ENCODE measurements around the gene LRRC32. TPM values are rescaled to one million over a fixed set of nuclear protein-coding genes. Genes with fewer than 3 reads are reported as not detected.
"Not testable (repeated sequence)": the region's sequence is repeated elsewhere in the genome, so short reads cannot be mapped to it uniquely, and the experiment has no call there.

The LRRC32 gene
- total RNA-seq, 1 donor: 3.0 TPM

GRCh38 chr11:76617553-76618265 is 52.8 kb downstream of the LRRC32 start:
- Histone ChIP-seq H3K4me3 (ENCODE audit: low read length) (no peak overlapping the region), H3K4me1 (ENCODE audit: insufficient read depth, low read length) (no peaks in the 10 kb centered on the region), H3K27me3 (ENCODE audit: insufficient read depth, low read length) (no peaks in the 10 kb centered on the region), H3K9me3 (ENCODE audit: low read depth, low read length) (no peaks in the 10 kb centered on the region)

GRCh38 chr11:76616676-76617552 is 53.6 kb downstream of the LRRC32 start:
- H3K9me3 ChIP-seq (ENCODE audit: low read depth, low read length): no peaks in the 10 kb centered on the region
- H3K27me3 ChIP-seq (ENCODE audit: insufficient read depth, low read length): no peaks in the 10 kb centered on the region
- H3K4me1 ChIP-seq (ENCODE audit: insufficient read depth, low read length): no peaks in the 10 kb centered on the region
- H3K4me3 ChIP-seq (ENCODE audit: low read length): no peak overlapping the region

DNA sequence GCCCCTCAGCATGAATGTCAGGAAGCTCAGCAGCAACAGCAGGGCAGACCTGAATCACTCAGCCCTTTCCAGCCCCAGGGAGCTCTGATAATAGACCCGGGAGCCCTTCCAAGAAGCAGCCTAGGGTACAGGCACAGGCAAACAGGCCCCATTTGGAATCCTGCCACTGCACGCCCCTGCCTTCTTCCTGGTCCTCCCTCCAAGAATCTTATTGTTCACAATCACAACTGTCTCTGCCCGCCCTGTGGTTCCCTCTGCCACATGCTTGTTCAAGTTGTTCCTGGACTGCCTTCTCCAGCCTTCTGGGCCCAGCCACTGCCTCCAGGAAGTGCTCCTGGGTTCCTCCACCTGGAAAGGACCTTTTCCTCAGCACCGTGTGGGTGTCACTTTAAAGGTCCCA is 54.6 kb downstream of the LRRC32 start:
- Histone ChIP-seq H3K4me1 (ENCODE audit: insufficient read depth, low read length) (no peaks in the 10 kb centered on the region), H3K27me3 (ENCODE audit: insufficient read depth, low read length) (no peaks in the 10 kb centered on the region), H3K9me3 (ENCODE audit: low read depth, low read length) (no peaks in the 10 kb centered on the region), H3K4me3 (ENCODE audit: low read length) (no peak overlapping the region)

GRCh38 chr11:76614471-76615179 is 55.9 kb downstream of the LRRC32 start:
- no peaks in the 10 kb centered on the region for H3K27me3 ChIP-seq (ENCODE audit: insufficient read depth, low read length)
- no peaks in the 10 kb centered on the region for H3K9me3 ChIP-seq (ENCODE audit: low read depth, low read length)
- H3K4me1 ChIP-seq (ENCODE audit: insufficient read depth, low read length): no peaks in the 10 kb centered on the region
- H3K4me3 ChIP-seq (ENCODE audit: low read length): no peak overlapping the region

- no peaks in the 10 kb centered on the region for H3K9me3 ChIP-seq (ENCODE audit: low read depth, low read length)
- no peak overlapping the region for H3K4me3 ChIP-seq (ENCODE audit: low read length)
- H3K4me1 ChIP-seq (ENCODE audit: insufficient read depth, low read length): no peaks in the 10 kb centered on the region
- H3K27me3 ChIP-seq (ENCODE audit: insufficient read depth, low read length): no peaks in the 10 kb centered on the region
Measured at GRCh38 chr11:76613901-76614300, 56.6 kb downstream of the LRRC32 start.

GRCh38 chr11:76612226-76612625 is 58.3 kb downstream of the LRRC32 start:
- Histone ChIP-seq H3K9me3 (ENCODE audit: low read depth, low read length) (no peaks in the 10 kb centered on the region), H3K4me1 (ENCODE audit: insufficient read depth, low read length) (no peaks in the 10 kb centered on the region), H3K4me3 (ENCODE audit: low read length) (no peak overlapping the region), H3K27me3 (ENCODE audit: insufficient read depth, low read length) (no peaks in the 10 kb centered on the region)

- Histone ChIP-seq H3K27me3 (ENCODE audit: insufficient read depth, low read length) (no peaks in the 10 kb centered on the region), H3K9me3 (ENCODE audit: low read depth, low read length) (no peaks in the 10 kb centered on the region), H3K4me1 (ENCODE audit: insufficient read depth, low read length) (no peaks in the 10 kb centered on the region), H3K4me3 (ENCODE audit: low read length) (no peak overlapping the region)
Measured at GRCh38 chr11:76610871-76611475, 59.6 kb downstream of the LRRC32 start.

DNA sequence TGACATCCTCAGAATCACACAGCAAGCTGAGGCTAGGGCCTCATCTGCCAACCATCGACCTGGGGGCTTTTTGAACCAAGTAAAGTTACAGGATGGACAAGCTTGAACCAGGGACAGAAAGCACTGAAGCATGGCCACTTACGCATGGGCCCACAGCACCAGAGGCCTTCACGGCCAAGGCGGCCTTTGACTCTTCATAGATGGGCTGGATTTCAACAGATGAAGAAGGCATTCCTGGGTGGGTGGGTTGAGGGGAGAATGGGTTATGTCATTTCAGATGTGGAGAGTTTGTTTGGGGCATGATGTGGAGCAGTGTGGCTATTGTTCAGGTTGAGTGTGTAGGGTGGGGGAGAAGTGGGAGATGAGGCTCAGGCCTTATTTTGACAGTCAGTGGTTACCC is 60.2 kb downstream of the LRRC32 start:
- no peaks in the 10 kb centered on the region for H3K27me3 ChIP-seq (ENCODE audit: insufficient read depth, low read length)
- H3K4me1 ChIP-seq (ENCODE audit: insufficient read depth, low read length): no peaks in the 10 kb centered on the region
- H3K4me3 ChIP-seq (ENCODE audit: low read length): no peak overlapping the region
- no peaks in the 10 kb centered on the region for H3K9me3 ChIP-seq (ENCODE audit: low read depth, low read length)

- Histone ChIP-seq H3K9me3 (ENCODE audit: low read depth, low read length) (no peaks in the 10 kb centered on the region), H3K4me3 (ENCODE audit: low read length) (no peak overlapping the region), H3K4me1 (ENCODE audit: insufficient read depth, low read length) (no peaks in the 10 kb centered on the region), H3K27me3 (ENCODE audit: insufficient read depth, low read length) (no peaks in the 10 kb centered on the region)
Measured at GRCh38 chr11:76609736-76610370, 60.7 kb downstream of the LRRC32 start.

- not testable (repeated sequence) for H3K27me3 ChIP-seq (ENCODE audit: insufficient read depth, low read length)
Measured at GRCh38 chr11:76608879-76609460, 61.6 kb downstream of the LRRC32 start.

GRCh38 chr11:76608228-76608627 is 62.3 kb downstream of the LRRC32 start:
- not testable (repeated sequence) for H3K27me3 ChIP-seq (ENCODE audit: insufficient read depth, low read length); H3K4me1 ChIP-seq (ENCODE audit: insufficient read depth, low read length); H3K4me3 ChIP-seq (ENCODE audit: low read length); H3K9me3 ChIP-seq (ENCODE audit: low read depth, low read length)

More at GRCh38 chr11:76608879-76609460, 61.6 kb downstream of the LRRC32 start:
- not testable (repeated sequence) for H3K4me3 ChIP-seq (ENCODE audit: low read length); H3K9me3 ChIP-seq (ENCODE audit: low read depth, low read length); H3K4me1 ChIP-seq (ENCODE audit: insufficient read depth, low read length)
